ENCODE measurements around the gene TNNC1.

Gene TNNC1

DNA sequence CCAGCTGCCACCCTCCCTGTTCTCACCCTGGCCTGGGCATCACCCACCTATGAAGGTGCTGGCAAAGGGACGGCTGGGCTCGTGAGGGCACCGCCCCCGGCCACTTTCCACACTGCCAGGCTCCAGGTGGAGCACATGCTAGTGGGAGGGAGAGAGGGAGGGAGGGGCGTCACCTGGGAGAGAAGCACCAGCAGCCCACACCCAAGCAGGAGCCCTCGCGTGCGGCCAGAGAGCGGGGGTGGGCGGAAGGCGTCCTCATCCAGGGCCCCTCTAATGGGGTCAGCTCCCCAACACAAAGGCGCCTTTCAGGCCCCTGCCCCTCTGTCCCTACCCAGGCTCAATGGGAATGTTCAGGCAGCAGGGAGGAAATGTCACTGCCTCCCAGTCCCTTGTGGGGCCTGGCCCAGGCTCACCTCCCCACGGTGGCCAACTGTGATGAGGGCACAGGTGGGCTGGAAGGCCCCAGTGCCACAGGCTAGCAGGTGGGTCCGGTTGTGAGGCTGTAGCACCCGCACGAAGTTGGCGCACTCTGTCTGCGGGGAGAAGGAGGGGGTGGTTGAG lies 12.0 kb downstream of the TNNC1 start:
- no peak for DNase-seq

DNA sequence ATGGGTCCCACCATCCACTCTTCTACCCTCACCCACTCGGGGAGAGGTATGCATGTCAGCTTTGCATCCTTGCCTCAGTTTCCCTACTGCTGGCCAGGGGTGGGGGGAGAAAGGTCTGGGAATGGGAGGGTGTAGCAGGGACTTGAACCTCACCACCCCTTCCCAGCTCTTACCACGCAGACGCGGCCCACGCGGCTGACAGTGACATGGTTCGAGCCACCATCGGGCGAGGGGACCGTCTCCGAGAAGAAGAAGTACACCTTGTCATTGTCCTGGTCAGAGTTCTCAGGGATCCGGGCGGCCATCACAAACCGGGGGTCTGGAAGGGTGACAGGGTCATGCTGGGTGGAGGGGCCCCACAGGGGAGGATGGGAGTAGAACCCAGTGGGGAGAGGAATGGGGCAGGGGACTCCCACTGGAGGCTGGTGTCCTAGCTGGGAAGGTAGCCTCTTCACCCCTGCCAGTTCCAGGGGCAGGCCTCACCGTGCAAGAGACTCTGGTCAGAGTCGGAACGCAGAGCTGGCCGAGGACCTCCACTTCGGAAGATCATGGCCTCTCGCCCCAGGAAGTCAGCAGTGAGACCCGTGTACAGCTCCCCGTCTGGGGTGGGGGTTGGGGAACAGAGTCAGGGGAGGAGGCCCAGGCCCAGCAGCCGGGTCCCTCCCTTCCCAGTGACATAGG lies 12.6 kb downstream of the TNNC1 start:
- no peak for DNase-seq

DNA sequence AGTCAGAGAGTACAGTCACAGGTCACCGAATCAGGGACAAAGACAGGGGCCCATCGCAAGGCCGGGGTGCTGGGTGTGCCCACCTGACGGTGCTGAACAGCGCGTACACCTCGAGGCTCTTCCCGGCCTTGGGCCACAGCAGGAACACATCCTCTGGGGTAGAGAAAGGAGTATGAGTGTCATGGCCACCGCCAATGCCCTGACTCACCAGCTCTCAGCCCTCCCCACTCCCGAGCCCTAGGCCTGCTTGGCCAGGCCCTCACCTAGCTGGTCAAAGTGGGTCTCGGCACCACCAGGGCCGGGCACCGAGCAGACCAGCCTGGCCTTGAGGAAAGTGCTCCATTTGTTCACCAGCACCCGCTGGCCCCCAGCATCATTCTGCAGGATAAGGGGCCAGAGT lies 13.2 kb downstream of the TNNC1 start:
- DNase-seq, result no peak

DNA sequence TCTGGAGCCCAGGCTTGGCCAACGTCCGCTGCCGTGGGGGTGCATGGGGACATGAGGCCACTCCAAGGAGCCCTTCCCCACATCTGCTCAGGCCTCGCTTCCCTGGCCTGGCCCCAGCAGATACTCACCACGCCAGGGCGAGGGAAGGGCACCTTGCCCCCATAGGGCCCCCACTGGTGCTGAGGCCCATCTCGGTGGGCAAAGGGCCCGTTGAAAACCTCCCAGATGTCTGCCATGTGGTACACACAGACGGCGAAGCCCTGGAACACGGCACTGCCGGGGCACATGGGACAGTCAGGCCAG lies 13.6 kb downstream of the TNNC1 start:
- no peak for DNase-seq

DNA sequence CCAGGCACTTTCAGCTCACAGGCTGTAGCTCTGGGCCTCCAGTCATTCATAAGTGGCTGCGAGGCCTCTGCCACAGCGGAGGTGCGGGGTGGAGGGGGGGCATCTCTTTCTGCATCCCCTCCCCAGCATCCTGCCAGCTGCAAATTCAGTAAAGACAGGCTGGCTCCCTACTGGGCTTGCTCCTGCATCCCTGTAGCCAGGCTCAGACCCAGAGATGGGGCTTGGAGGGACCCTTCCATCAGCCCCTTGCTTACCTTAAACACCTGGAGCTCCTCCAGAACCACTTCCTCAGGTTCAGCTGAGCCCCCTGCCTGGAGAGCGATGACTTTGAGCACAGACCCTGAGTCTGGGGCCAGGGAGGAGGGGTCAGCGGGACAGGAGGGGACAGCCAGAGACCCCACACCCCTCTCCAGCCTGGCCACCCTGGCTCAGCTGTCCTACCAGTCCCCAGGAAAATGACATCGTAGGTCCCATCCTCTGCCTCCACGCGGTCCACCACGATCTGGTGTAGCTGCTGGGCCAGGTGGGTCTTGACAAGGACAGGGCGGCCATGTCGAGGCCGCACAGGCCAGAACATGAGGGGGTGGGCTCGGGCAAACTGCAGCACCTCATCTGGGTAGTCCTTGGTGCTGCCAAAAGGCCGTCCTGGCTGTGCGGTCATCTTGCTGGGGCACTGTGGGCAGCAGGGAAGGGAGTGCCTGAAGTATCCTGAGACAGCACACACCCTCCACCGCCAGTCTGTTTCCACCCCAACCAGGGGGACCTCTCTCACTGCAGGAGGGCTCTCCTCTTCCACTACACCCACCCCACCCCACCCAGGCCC lies 14.2 kb downstream of the TNNC1 start:
- no peak for DNase-seq

DNA sequence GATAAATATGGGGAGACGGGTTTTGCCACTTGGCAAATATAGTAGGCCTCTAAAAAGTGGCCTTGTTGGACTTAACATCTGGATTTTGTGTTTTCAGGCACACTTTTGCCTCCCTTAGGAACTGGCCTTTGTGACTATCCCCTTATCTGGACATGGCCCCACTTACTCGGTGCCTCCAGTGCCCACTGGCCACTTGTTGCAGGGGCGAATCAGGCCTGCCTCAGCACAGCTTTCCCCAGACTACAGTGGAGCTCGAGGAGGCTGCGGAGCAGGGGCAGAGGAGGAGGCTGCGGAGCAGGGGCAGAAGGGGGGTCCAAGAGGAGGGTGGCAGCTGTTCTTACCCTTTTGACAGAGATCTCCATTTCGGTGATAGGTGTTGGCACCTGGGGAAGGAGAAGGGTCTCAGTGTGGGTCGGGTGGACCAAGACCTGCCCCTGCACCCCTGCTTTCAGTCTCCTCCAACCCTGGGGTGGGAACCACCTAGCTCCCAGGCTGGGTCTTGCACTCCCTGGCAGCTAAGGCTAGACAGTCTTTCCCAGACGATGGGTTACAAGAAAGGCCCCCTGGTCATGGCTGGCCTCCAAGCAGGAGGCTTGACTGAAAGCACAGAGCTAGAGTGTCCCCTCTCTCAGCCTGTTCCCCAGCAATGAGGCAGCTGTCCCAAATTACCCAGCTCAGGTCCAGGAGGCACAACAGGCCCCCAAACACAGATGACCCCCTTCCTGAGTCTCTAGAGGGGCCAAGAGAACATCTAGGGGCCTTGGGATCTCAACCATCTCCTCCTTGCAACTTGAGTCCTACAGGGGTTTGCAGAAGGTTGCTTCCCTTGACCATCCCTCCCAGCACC lies 15.0 kb downstream of the TNNC1 start:
- DNase-seq, result no peak

DNA sequence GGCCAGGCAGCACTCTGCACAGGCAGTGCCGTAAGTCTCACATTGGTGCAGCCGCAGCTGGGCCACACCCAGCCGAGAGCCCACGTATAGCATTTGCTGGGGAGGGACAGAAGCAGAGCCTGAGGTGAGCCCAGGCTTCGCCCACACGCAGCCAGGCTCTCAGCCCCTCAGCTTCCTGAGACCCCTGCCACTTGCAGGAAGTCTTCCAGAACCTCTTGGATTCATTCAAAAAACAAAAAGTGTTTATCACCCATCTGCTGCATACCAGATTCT lies 15.8 kb downstream of the TNNC1 start:
- no peak for DNase-seq

DNA sequence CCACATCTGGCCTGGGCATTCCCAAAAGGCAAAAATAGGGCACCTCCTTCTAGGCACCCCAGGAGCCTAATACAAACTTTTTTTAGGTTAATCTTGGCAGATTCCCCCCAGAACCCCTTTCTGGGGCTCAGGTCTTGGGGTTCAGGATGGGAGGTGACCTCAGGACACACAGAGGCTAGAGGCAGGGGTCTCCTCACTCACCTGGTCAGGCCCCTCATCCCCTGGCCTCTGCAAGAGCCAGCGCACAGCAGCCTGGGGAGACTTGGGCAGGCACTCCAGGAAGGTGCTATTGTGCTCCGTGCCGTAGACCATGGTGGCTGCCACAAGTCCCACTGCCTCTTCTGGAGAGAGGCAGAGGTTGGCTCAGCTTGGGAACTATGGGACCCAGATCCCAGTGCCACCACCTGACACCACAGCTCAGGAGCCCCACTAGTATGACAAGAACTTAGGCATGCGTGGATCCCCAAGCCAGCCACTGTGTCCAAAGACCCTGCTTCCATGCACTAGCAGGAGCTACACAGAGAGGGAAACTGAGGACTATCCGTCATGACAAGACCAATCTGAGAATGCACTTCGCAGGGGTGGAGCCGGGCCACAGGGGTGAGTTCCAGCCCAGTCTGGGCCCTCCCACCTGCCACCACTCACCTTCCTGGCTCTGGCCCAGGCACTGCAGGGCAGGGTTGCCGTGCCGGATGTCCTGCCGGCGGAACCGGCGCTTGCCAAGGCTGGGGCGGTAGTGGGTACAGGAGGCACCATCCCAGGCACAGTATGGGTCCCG lies 16.3 kb downstream of the TNNC1 start:
- no peak for DNase-seq

DNA sequence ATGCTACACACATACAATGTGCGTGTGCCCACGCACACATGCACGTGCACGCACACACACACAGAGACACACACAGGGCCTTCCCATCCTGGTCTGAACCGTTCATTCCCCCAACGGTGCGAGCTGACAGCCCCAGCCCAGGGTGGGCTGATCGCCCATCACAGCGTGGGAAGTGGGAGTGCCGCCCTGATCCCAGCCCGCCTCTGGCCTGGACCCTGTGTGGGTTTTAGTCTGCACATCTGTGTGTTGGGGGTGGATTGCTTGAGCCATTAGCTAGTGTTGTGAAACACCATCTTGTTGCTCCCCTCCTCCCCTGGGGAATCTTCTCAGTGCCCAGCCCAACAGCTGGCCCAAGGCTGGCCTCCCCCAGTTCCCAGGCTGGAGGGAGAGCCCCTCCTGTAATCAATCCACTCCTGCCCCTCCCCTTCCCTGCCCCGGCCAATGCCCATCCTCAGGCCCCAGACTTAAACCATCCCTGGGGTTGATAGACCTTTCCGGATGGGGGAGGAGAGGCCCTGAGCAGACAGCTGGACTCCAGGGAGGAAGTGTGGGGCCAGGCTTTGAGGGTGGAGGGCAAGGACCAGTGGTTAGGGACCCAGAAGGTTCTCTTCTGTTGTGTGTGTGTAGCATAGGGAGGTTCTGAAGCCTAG lies 17.2 kb downstream of the TNNC1 start:
- DNase-seq, result no peak

DNA sequence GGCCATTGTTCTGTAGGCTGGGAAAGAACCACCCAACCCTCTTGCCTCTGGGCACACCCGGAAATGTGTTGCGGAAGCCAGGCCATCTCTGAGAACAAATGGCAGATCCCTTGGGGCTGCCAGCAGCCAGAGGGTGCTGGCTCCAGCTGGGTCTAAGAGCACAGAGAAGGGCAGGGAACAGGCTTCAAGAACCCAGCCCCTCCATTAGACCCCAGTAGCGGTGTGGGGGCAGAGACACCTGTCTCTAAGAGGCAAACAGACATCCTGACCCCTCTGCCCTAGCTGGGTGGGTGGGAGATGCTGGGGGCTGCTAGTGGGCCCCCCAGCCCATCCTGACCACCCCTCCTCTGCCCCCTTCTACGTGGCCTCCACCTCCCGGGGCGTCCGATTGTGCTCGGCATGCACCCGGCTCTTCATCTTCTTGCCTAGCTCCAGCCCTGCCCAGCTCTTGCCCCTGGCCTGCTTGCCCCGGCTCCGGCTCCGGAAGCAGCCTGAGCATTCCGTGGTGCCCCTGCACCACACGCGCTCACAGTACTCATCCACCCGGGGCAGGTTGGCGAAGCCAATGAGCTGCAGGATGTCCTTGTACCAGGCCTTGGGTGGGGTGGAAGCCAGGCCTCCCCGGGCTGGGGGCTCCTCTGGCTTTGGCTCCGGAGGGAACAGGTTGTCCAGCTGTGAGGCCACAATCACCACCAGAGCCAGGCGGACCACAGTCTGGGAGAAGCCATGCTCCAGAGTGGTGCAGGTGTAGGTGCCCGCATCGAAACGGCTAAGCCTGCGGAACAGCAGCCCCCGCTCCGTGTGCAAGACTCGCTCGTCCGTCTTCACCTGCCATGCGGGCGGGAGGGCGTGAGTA lies 18.4 kb downstream of the TNNC1 start:
- no peak for DNase-seq

DNA sequence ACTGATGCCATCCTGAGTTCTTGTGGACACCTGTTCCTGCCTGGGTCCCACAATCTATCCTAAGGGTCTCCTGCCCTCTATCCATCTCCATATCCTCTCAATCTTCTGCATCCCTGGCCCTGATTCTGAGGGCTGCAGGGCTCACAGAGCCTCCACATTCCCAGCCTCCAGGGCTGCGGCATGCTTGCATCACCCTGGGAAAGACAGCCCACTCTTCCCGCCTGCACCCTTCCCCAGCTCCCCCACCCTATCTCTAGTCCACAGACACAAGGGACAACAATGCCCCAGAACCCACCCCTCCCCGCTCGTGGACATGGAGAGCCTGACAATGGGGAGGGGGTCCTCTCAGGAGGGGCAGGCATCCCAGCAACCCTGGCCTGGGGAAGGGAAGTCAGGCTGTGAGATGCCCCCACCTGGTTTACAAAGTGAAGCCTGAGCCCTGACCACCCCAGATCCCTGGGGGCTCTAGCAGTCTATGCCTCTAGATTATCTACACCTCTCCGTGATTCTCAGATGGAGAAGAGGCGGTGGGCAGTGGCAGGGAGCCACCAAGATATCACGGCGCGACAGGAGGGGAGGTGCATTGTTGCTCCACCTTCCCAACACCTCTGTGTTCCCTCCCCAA lies 19.2 kb downstream of the TNNC1 start:
- no peak for DNase-seq

DNA sequence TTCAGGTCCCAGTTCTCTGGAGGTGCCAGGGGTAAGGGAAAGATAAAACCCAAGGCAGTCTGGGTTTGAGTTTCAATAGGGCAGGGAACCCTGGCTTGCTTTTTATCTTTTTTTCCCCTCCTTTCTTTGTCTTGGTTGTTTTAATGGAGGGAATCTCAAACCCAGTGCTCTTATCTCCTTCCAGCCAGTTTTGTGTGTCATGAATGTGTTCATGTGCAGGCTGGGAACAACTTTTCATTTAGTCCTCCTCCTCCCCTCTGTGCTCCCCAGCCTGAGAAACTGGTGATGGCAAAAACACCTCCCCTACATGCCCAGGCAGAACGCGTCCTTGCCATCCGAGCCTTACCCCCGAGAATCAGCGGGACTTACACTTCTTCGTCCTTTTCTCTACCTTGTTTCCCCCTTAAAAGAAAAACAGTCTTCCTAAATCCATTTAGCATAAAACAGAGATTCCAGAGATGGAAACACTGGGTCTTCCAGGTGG lies 19.8 kb downstream of the TNNC1 start:
- DNase-seq, result no peak

DNA sequence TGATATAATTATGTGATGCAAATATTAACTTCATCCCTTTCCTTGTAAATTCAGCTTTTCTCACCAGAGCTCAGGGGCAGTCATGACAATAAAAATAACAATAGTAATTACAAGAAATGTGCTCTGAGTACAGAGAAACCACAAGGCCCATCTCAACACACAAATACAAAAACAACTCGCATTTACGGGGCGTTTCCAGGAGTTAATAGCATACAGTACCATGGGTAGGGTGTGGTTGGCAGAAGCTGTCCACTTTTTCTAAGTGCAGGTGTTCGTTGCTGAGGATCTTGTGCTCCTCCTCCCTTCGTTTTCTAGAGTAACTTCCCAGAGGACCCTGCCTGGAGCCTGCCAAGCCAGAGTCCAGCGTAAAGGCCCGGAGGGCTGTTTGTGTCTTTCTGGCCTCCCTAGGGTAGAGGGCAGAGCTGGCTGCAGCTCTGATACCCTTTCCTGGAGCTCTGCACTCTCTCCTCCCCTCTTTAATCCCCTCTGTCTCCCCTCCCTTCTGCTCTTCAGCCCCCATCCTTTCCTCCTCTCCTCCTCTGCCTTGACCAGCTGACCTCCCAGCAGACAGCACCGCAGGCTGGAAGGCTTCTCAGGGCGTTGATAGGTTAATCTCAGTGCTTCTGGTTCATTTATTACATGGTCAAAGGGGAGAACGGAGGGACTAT lies 20.4 kb downstream of the TNNC1 start:
- DNase-seq, result no peak

DNA sequence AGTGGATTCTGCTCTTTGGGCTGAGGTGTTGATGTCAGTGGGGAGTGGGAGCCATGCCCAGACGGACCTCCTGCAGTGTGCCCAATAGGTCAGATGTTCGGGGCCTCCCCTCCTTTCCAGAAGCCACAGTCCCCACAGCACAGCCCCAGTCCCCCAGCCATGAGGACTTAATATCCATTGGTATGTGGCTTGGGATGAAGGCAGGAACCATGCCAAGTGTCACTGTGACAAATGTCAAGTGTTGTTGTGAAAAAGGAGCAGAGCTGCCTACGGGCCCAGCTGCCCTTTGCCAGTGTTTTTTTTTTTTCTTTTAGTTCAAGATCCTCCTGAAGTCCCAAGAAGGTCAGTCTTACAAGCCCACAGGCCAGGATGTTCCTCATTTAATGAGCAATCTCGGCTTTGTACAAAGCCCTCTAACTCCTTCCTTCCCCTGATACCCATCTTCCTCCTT lies 21.1 kb downstream of the TNNC1 start:
- DNase-seq, result no peak

DNA sequence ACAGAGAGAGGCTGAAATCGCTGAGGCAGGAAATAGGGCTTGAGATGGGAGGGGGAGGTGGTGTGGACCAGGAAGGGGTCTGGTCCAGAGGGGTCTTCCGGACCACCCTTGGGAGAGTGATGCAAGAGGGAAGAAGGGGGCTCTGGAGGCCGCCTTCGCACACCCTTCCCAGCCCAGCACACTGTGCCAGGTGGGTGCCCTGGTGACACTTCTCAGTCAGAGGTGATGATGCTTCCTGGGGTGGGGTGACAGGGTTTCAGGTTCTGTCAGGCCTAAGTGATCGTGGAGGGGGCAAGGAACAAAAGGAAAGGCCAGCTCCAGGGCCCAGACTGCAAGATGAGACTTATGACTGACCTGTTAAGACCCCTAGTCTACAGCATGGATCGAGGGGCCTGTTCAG lies 21.6 kb downstream of the TNNC1 start:
- no peak for DNase-seq

DNA sequence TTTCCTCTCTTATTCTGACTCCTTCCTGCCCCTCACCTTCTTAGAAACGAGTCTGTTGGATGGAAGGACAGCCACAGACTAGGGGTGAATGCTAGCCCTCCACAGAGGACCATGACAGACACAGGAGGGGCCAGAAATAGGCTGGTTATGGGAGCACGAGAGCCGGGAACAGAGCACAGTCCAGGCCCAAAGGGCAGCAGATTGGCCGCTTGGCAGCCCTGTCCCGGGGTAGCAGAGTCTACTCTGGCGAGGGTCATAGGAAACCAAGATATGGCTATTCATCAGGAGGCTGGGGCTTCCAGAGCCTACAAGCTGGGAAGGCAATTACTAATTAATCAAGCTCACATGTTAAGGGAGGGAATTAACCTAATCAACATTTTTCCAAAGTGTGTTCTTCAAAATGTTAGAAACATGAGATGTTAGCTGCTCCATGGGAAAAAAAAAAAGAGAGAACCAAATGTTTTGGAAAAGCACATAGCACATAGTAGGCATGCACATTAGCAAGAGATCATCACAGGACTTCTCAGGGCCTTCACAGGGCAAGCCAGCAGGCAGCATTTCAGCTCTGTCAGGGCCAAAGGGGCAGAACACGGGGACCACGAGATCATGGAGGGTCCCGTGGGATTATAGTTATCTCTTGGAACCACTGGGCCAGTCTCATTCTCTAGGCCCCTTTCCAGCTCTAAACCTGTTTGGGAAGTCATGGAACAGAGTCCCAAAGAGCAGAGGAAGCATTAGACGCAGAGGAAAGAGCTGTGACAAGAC lies 22.2 kb downstream of the TNNC1 start:
- no peak for DNase-seq

DNA sequence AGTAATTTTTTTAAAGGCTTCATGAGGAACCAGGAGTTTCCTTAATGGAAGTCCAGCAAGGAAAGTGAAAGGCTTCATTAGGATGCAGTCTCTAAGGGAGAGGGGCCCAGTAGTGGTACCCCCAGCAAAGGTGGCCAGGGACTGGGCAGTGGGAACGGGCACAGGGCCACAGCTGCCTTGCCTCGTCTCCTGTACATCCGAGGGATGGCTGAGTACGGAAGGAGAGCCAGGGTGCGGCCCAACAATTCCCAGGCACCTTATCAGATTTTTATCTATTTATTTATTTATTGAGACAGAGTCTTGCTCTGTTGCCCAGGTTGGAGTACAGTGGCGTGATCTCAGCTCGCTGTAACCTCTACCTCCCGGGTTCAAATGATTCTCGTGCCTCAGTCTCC lies 23.4 kb downstream of the TNNC1 start:
- DNase-seq, result no peak

DNA sequence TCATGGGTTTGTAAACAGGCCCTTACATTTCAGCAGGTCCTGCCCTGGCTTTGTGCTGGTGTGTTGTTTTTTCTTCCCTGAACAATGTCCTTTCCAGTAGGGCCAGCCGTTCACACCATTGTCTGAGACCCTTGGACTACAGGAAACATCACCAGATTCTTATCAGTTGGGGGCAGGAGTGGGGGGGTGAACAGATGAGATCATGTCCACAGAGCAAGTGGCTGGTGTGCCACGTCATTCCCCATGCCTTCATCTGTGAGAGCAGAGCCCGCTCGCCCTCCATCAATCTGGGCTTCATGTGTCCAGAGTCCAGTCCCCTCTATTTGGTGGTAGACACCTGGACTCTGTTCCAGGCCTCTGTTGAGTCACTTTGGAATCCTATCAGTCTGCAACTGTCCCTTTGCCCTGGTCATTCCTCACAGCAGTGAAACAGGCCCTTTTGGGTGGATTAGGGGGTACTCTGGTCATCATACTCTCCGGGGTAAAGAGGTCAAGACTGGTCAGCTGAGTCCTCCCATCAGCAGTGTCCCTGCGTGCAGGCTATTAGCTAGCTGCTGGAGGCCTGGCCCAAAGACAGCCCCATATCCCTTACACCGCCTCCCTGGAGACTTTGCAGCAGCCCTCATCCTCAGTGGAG lies 23.9 kb downstream of the TNNC1 start:
- no peak for DNase-seq

DNA sequence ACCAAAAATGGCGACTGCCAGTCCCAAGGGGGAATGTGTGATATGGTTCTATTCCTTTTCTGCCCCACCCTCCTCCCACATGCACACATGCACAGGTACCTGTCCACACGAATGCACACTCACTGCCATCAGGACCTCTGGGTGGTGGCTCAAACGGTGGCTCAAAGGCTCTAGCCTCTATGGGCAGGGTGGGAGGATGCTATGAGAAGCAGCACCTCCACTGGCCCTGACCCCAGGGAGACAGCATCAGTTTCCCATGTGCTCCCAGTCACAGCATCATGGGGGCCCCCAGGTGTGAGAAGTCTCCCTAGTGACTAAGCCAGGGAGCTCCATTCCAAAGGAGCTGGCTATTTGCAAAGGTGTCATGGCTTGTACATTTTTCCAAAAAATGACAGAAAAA lies 24.8 kb downstream of the TNNC1 start:
- DNase-seq, result no peak
